HG02943 (cell line): Measurements from ENCODE around the gene PLIN1.

Experiments used
- ATAC-seq: cut with Tn5 transposase; IDR thresholded peaks from one replicate; pipeline ENCODE4 v1.9.1; 2021; ENCODE audit warnings: mild to moderate bottlenecking, low read depth, moderate library complexity; ENCODE audit not compliant: unreplicated experiment

The PLIN1 gene

GRCh38 chr15:89672221-89673164 is 6.7 kb downstream of the PLIN1 start:
- no peak for ATAC-seq

- ATAC-seq: no peak
These were observed 7.5 kb downstream of the PLIN1 start for GRCh38 chr15:89671687-89672086.

DNA sequence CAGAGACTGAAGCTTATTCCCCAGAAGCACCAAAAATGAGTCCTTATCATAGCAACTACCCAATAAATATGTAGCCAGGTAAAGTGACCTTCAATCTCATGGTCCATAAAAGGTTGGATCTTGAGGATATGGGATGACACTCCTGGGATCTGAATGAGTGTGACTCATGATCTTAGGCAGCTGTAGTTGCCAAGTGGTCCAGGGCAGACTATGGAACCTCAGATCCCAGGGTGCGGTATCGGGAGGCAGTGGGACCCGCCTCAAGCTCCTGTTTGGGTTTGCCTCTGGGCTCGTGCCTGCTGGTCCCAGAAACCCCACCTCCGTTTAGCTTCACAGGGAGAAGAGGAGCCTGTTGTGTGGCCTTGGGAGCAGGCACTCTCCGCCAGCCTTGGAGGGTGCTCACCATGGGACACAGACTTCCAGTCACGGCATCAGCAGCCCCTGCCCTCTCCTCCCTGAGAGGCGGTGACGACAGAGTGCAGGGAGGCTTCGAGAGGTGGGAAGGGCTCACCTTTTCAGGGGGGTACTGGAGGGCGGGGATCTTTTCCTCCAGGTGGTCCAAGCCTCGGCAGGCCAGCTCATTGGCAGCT is 8.1 kb downstream of the PLIN1 start:
- no peak for ATAC-seq

- ATAC-seq: no peak
These were observed 9.2 kb downstream of the PLIN1 start for GRCh38 chr15:89669941-89670340.

- no peak for ATAC-seq
These were observed 9.8 kb downstream of the PLIN1 start for GRCh38 chr15:89669309-89669865.

GRCh38 chr15:89668171-89668570 is 11.0 kb downstream of the PLIN1 start:
- ATAC-seq: no peak

- no peak for ATAC-seq
These were observed 11.5 kb downstream of the PLIN1 start for GRCh38 chr15:89667706-89667960.

DNA sequence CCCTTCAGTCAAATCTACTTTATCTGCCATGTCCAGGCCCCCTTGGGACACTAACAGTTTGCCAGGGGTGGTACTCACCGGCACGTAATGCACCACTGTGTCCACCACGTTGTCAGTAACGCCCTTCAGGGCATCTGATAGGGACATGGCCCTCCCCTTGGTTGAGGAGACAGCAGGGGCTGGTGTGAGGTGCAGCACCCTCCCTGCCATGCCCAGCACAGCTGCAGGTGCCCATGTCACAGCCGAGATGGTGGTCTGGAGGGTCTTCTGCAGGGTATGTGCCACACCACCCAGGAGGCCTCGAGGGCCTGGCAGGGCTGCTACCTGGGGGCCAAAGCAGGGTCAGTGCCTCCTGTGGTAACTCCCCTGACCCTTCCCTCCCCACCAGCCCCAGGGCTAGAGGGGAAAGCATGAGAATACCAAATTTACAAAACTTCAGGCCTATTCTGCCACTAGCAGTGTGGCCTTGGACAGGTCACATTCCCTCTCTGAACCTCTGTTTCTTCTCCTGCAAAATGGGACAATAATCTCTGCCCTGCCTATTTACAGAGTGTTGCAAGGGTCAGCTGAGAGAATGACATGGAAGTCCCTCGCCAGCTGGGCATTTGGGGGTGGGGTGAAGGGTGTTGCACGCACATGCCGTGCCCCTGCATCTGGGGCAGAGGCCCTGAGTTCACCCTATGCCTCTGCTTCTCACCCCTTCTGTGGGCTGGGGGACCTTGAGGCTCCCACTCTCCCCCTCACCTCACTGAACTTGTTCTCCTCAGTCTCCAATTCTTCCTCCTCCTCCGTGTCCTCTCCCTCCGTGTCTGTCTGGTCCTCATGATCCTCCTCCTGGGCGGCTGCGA is 12.1 kb downstream of the PLIN1 start:
- no peak for ATAC-seq

DNA sequence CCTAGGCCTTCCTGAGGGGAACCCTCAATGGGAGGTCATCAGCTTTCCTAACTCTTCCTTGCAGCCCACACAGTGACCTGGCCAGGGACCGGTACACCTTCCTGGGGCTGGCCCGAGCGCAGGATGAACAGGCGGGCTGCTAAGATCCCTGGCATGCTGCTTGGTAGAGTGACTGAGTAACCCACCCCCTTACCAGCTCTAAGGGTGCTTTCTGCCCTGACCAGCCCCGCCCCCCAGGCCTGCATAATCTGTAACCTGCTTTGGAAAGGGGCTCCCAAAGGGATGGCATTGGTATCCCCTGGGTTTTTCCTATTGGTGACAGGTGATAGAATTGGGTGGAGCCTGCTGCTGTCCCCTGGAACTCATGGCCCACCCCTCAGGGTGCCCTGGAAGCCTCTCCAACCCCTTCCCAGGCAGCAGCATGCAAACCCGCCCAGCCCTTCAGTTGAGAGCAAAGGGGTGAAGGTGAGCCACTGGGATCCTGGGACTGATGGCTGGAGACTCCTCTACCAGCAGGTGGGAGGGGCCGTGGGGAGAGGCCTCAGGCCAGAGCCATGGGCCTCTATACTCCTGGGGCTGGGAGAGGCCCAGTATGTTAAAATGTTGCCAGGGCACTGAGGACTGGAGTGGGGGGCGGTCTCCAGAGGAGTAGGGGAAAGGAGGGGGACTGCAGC is 12.8 kb downstream of the PLIN1 start:
- no peak for ATAC-seq

DNA sequence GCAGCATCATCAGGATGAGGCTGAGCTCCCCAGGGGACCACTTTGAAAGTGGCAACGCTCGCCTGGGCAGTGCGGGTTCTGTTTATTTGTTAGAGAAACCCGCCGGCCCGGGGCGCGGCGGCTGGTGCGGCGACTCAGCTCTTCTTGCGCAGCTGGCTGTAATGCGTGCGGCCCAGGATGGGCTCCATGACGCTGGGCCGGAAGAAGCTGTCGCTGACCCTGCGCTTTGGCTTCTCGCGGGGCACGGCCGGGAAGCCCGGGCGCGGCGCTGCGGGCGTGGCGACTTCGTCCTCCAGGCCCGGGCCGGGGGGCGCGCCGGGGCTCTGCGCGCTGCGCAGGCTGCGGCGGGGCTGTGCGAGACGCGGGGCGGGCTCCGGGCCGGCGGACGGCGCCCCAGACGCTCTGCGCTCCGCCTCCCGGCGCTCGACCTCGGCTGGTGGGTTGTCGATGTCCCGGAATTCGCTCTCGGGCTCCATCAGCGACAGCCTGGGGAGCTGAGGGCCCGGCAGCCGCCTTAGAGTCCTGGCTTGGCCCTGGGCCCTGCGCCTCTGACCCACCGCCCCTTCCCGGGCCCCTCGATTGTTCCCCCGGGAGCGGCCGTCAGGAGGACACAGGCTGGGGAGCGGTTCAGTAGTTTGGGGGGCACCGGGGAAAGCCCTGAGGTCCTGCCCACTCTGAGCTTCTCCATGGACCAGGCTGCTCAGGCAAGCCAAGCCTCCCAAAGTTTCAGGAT is 13.6 kb downstream of the PLIN1 start:
- ATAC-seq: no peak

DNA sequence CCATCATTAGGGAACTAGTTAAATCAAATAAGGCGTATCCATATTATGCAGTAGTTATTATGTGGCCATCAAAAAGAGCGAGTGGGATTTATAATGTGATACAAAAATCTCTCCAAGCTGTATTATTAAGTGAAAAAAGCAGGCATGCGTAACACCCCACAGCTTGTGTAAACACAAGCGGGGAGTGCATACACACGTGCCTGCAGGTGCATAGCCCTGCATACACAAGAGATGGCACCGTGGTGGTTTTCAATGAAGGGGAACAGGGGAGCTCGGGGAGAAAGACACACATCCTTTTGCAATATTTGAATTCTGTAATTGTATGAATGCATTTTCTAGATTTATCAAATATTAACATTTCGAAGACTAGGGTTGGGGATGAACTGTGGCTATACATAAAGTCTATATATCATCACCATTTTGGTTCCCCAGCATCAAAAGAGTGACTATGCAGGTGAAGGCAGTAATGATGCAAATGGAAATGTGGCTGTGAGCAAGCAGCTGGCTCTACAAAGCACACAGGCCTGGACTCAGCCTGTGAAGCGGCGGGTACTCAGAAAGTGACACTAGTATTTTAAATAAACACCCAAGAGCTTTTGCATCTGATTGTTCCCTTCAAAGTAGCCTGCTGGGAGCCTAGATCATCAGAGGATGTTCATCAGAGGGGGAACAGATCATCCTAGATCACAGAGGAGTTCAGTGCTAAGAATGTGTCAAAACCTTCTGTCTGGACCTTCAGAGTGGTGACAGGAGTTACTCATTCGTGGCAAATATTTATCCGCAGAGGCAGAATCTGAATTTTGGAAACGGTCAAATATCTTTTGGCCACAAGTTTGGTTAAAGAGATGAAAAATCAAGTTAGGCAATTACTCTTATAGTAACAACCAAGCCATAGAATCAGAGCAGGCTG is 14.5 kb downstream of the PLIN1 start:
- ATAC-seq: no peak

- no peak for ATAC-seq
These were observed 16.1 kb downstream of the PLIN1 start for GRCh38 chr15:89662893-89663626.

GRCh38 chr15:89660556-89660955 is 18.6 kb downstream of the PLIN1 start:
- ATAC-seq: no peak

- ATAC-seq: no peak
These were observed 19.9 kb downstream of the PLIN1 start for GRCh38 chr15:89659295-89659694.

DNA sequence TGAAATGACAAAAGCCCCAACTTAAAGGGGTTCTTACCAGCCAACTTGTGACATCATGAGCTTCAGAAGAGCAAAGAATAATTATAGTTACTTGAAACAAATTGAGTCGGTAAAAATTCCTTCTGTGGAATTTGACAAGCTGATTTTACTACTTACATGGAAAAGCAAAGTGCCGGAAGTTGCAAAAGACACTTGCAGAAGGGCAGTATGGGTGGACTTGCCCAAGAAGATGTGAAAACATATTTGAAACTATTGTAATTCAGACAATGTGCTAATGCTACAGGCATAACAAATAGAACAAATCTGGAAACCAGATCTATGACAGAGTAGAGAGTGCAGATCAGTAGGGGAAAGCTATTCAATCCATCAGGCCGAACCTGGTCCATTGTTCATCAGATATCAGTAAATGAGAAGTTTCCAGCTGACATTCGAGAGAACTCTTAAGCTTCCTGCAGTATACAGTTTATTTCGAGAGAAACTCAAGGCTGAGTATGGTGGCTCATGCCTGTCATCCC is 21.4 kb downstream of the PLIN1 start:
- ATAC-seq: no peak

GRCh38 chr15:89656116-89656815 is 22.9 kb downstream of the PLIN1 start:
- no peak for ATAC-seq
